K562 (cell line): Measurements from ENCODE around the gene MARCKS. TPM values are rescaled to one million over a fixed set of nuclear protein-coding genes. Genes with fewer than 3 reads are reported as not detected.

Experiments used
- ILF3 ChIP-seq: fragments of 450-650 bp; IDR thresholded peaks from 2 replicates; pipeline ENCODE4 v1.6.1; 2018; ENCODE audit warnings: antibody characterized with exemption, mild to moderate bottlenecking, moderate library complexity, borderline replicate concordance
- MTF1 ChIP-seq: fragments of 250-450 bp; sonication (Bioruptor Pico); IDR thresholded peaks from 2 replicates; pipeline ENCODE4 v1.9.0; 2021; ENCODE audit warnings: moderate library complexity, mild to moderate bottlenecking, inconsistent platforms, borderline replicate concordance
- RBM15 ChIP-seq: fragments of 200-400 bp; formaldehyde crosslinking; IDR thresholded peaks from 2 replicates; pipeline ENCODE4 v1.6.1; 2018; ENCODE audit warnings: mild to moderate bottlenecking, low read length, moderate library complexity; ENCODE audit not compliant: insufficient read depth
- polyA plus RNA-seq, 8 experiments: library from polyadenylated mRNA; depleted of rRNA in 4 of 8; stranded (reverse) in 5 of 8; unstranded in 3 of 8; fragments of >200 nt; fragmentation: Nextera tagmentation in 2 of 8; fragmentation: Illumina TruSeq in 1 of 8; extraction: Ambion mirVana in 2 of 8; extraction: Trizol in 1 of 8; gene quantifications; 2 replicates each; pipeline versions ENCODE4 v1.2.1 to v1.2.3, GENCODE V29; 2011 to 2014; ENCODE audit warnings: inconsistent platforms in 1 of 8, missing spikeins in 1 of 8
- total RNA-seq, 7 experiments: library from RNA; depleted of rRNA in 6 of 7; stranded (reverse); fragments of >200 nt in 6 of 7; fragmentation: Illumina TruSeq in 2 of 7; extraction: Trizol in 2 of 7; gene quantifications; 2 replicates each; pipeline versions ENCODE4 v1.2.1 to v1.2.3, GENCODE V29; 2011 to 2021; ENCODE audit warnings: low replicate concordance in 1 of 7
- TF ChIP-seq, protein P1 (sequence below), 2 experiments: fragments of 450-650 bp in 1 of 2; sonication (generic) in 1 of 2; formaldehyde crosslinking in 1 of 2; IDR thresholded peaks; 2 replicates each; pipeline versions ENCODE4 v1.7.1 to v1.9.0; 2016 to 2022; ENCODE audit warnings: inconsistent platforms in 1 of 2, mild to moderate bottlenecking in 1 of 2, missing genetic modification reagents in 1 of 2

MARCKS gene
- total and polyA plus RNA-seq, 9 of the 15 experiments (the other 6 are each of a cell fraction or from before 2014, with no cell fraction given): 0.15 to 2.7 (median 1.0) TPM

DNA sequence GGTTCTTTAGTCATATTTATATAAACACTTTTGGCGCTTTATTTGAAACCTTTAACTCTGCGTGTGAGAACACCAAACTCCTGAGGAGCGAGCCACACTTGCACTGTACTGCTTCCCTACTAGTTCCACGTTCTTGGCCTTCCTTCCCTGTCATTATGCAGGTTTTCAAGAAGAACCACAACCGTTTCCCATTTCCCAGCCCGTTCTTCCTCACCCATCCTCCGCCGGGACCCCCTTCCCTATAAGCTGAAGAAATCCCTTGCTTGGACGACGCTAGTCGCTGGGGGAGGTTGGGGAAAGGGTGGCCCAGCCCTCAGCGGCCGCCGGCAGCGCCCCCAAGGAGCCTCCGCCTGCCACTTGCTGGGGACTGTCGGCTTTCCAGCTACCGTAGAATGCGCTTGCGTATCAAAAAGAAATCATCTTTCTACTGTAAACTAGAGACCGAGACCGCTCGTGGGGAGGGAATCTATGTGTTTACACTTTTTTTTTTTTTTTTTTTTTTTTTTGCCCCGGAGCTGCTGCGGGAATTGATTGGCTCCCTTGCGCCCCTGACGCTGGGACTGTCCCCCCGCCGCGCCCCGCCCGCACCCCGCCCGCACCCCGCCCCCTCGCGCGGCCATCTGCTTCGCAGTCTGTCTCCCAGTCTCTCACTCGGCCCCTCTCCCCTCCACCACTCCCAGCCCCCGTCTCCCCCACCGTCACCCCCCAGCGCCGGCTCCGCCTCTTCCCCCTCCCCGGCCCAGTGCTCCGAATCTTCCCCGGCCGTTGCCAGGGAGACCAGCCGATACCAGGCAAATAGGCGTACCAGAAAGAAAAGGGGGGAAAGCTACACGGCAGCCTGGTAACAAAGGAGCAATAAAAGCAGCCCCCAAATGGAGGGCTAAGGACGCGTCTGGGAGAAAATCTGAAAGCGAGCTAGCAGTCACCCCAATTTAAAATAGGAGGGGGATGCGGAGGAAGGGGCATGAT lies 2.3 kb upstream of the MARCKS start (continued):
- no peak for TF ChIP-seq ILF3
- no peak for TF ChIP-seq MTF1 (CRISPR knock-in tag)
- no peak for TF ChIP-seq RBM15
- TF ChIP-seq, protein P1, sequence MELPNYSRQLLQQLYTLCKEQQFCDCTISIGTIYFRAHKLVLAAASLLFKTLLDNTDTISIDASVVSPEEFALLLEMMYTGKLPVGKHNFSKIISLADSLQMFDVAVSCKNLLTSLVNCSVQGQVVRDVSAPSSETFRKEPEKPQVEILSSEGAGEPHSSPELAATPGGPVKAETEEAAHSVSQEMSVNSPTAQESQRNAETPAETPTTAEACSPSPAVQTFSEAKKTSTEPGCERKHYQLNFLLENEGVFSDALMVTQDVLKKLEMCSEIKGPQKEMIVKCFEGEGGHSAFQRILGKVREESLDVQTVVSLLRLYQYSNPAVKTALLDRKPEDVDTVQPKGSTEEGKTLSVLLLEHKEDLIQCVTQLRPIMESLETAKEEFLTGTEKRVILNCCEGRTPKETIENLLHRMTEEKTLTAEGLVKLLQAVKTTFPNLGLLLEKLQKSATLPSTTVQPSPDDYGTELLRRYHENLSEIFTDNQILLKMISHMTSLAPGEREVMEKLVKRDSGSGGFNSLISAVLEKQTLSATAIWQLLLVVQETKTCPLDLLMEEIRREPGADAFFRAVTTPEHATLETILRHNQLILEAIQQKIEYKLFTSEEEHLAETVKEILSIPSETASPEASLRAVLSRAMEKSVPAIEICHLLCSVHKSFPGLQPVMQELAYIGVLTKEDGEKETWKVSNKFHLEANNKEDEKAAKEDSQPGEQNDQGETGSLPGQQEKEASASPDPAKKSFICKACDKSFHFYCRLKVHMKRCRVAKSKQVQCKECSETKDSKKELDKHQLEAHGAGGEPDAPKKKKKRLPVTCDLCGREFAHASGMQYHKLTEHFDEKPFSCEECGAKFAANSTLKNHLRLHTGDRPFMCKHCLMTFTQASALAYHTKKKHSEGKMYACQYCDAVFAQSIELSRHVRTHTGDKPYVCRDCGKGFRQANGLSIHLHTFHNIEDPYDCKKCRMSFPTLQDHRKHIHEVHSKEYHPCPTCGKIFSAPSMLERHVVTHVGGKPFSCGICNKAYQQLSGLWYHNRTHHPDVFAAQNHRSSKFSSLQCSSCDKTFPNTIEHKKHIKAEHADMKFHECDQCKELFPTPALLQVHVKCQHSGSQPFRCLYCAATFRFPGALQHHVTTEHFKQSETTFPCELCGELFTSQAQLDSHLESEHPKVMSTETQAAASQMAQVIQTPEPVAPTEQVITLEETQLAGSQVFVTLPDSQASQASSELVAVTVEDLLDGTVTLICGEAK (IDR thresholded peaks at IDR 0.05): no peak
- TF ChIP-seq, protein P1 (CRISPR knock-in tag; IDR thresholded peaks at IDR 0.05): no peak
